PC-3 (cell line): ENCODE results near the gene POLR3E. TPM values are rescaled to one million over a fixed set of nuclear protein-coding genes. Genes with fewer than 3 reads are reported as not detected.

Source experiments
- ATAC-seq: fragments of 200-7000 bp; cut with Tn5 transposase; 2 replicates; pipeline ENCODE4 v1.9.1; 2020; ENCODE audit warnings: mild to moderate bottlenecking, moderate library complexity
- BruUV-seq: library from RNA; stranded (reverse); fragments of 400-500 nt; replicated peaks from 2 replicates; lab custom pipeline; 2021; lab: Mats Ljungman, UMichigan
- CTCF ChIA-PET: fragments of 300-600 bp; sonication (Branson Sonifier 250); formaldehyde crosslinking; loops from one replicate; lab custom pipeline; 2022; ENCODE audit warnings: antibody characterized with exemption; lab: Charles Lee
- POLR2A ChIA-PET: fragments of 300-600 bp; sonication (Branson Sonifier 250); formaldehyde crosslinking; loops from one replicate; lab custom pipeline; 2022; ENCODE audit warnings: antibody characterized with exemption; ENCODE audit not compliant: unreplicated experiment; lab: Charles Lee
- DNase-seq: peaks from one replicate; pipeline ENCODE4 v3.0.0-alpha.2; 2015
- H2AFZ ChIP-seq: fragments of 300-600 bp; sonication (generic); 2 replicates; pipeline ENCODE4 v1.6.0; 2016; ENCODE audit warnings: antibody characterized with exemption, low read length
- H3F3A ChIP-seq: fragments of 300-600 bp; sonication (generic); one replicate; pipeline ENCODE4 v1.6.0; 2017; ENCODE audit warnings: antibody characterized with exemption, low read length, control low read depth, mild to moderate bottlenecking; ENCODE audit not compliant: unreplicated experiment
- H3K27ac ChIP-seq: fragments of 300-600 bp; sonication (generic); 2 replicates; pipeline ENCODE4 v1.5.1; 2016; ENCODE audit warnings: mild to moderate bottlenecking, low read length
- H3K27me3 ChIP-seq: fragments of 300-600 bp; sonication (generic); 2 replicates; pipeline ENCODE4 v1.6.1; 2016; ENCODE audit warnings: low read length, mixed read lengths
- H3K36me3 ChIP-seq: fragments of 300-600 bp; sonication (generic); 2 replicates; pipeline ENCODE4 v1.6.1; 2016; ENCODE audit warnings: low read depth, mixed run types, low read length, mixed read lengths
- H3K4me1 ChIP-seq: fragments of 300-600 bp; sonication (generic); 2 replicates; pipeline ENCODE4 v1.5.1; 2016; ENCODE audit warnings: low read length; ENCODE audit not compliant: insufficient read depth
- H3K4me2 ChIP-seq: fragments of 300-600 bp; sonication (generic); 2 replicates; pipeline ENCODE4 v1.6.0; 2016; ENCODE audit warnings: low read length
- H3K4me3 ChIP-seq: fragments of 300-600 bp; sonication (generic); 2 replicates; pipeline ENCODE4 v1.5.1; 2016; ENCODE audit warnings: mild to moderate bottlenecking, low read length, mixed read lengths
- H3K79me2 ChIP-seq: fragments of 300-600 bp; sonication (generic); 2 replicates; pipeline ENCODE4 v1.6.1; 2017; ENCODE audit warnings: low read length, mixed read lengths
- H3K9ac ChIP-seq: fragments of 300-600 bp; sonication (generic); 2 replicates; pipeline ENCODE4 v1.6.0; 2016; ENCODE audit warnings: mild to moderate bottlenecking, low read length
- H3K9me2 ChIP-seq: fragments of 300-600 bp; sonication (generic); replicated peaks from 2 replicates; pipeline ENCODE4 v1.6.1; 2016; ENCODE audit warnings: mixed run types, low read length, mixed read lengths
- H3K9me3 ChIP-seq: fragments of 300-600 bp; sonication (generic); 2 replicates; pipeline ENCODE4 v1.6.1; 2016; ENCODE audit warnings: low read length, mixed read lengths
- H4K20me1 ChIP-seq: fragments of 300-600 bp; sonication (generic); 2 replicates; pipeline ENCODE4 v1.6.1; 2016; ENCODE audit warnings: low read length, mixed read lengths
- CTCF ChIP-seq: fragments of 300-600 bp; sonication (generic); conservative IDR thresholded peaks from 2 replicates; pipeline ENCODE4 v1.5.1; 2017; ENCODE audit warnings: antibody characterized with exemption, low read depth, mild to moderate bottlenecking, low read length
- EZH2 ChIP-seq: fragments of 300-600 bp; sonication (generic); IDR thresholded peaks from one replicate; pipeline ENCODE4 v1.6.1; 2017; ENCODE audit warnings: antibody characterized with exemption, mild to moderate bottlenecking, low read length; ENCODE audit not compliant: unreplicated experiment
- EZH2phosphoT487 ChIP-seq: fragments of 300-600 bp; sonication (generic); IDR thresholded peaks from 2 replicates; pipeline ENCODE4 v1.6.1; 2018; ENCODE audit warnings: mild to moderate bottlenecking, antibody characterized with exemption, low read length, borderline replicate concordance
- intact Hi-C: fragments of 100-400 bp; cut with micrococcal nuclease; formaldehyde crosslinking; loops from 2 replicates; pipeline ENCODE4 v1.9.0; 2023
- total RNA-seq: library from RNA; depleted of rRNA; stranded (reverse); fragments of >200 nt; gene quantifications from 2 replicates; pipeline ENCODE4 v1.2.3, GENCODE V29; 2014

Gene POLR3E
- total RNA-seq, 1 experiment from 2014 or later, result 48.8 TPM

GRCh38 chr16:22267764-22268163 is 29.4 kb upstream of the POLR3E start:
- POLR2A ChIA-PET, result no interaction called here
- intact Hi-C loops, result no loop called here
- ATAC-seq (no peak), DNase-seq (no peak)
- Histone ChIP-seq H3K9me3 (no peaks in the 10 kb centered on the region), H3K9me2 (no peaks in the 10 kb centered on the region), H3K4me1 (no peaks in the 10 kb centered on the region), H3K9ac (no peak overlapping the region), H3K4me2 (no peak overlapping the region), H3K27me3 (no peaks in the 10 kb centered on the region), H4K20me1 (no peaks in the 10 kb centered on the region), H3K79me2 (no peaks in the 10 kb centered on the region), H3K4me3 (no peak overlapping the region), H3F3A (no peaks in the 10 kb centered on the region), H2AFZ (no peak overlapping the region), H3K27ac (no peak overlapping the region), H3K36me3 (peaks cover 12% of the 10 kb centered on the region)
- CTCF ChIA-PET, result no interaction called here
- no TSS peak for BruUV-seq
- no peak for TF ChIP-seq CTCF
- TF ChIP-seq EZH2, result no peak
- TF ChIP-seq EZH2phosphoT487, result no peak

- POLR2A ChIA-PET, result no interaction called here
- Histone ChIP-seq H3K36me3 (peaks cover 15% of the 10 kb centered on the region), H3K79me2 (no peaks in the 10 kb centered on the region), H3K27me3 (no peaks in the 10 kb centered on the region), H3K27ac (no peak overlapping the region), H3K4me2 (no peak overlapping the region), H2AFZ (no peak overlapping the region), H3K4me1 (no peaks in the 10 kb centered on the region), H3K9me3 (no peaks in the 10 kb centered on the region), H3K9me2 (no peaks in the 10 kb centered on the region), H3K9ac (no peak overlapping the region), H3F3A (no peaks in the 10 kb centered on the region), H4K20me1 (no peaks in the 10 kb centered on the region), H3K4me3 (no peak overlapping the region)
- ATAC-seq, result no peak
- CTCF ChIA-PET, result no interaction called here
- intact Hi-C loops, result no loop called here
- no peak for DNase-seq
- TF ChIP-seq EZH2, result no peak
- no peak for TF ChIP-seq CTCF
- TF ChIP-seq EZH2phosphoT487, result no peak
- no TSS peak for BruUV-seq
These were observed 26.7 kb upstream of the POLR3E start for GRCh38 chr16:22270525-22270924.

GRCh38 chr16:22272870-22273650 is 24.1 kb upstream of the POLR3E start:
- H3K79me2 ChIP-seq, result no peaks in the 10 kb centered on the region
- TF ChIP-seq EZH2, result no peak
- no peak for TF ChIP-seq EZH2phosphoT487
- no peak for TF ChIP-seq CTCF
- no peaks in the 10 kb centered on the region for H4K20me1 ChIP-seq
- no peak overlapping the region for H3K4me3 ChIP-seq
- H2AFZ ChIP-seq, result no peak overlapping the region
- no peaks in the 10 kb centered on the region for H3K27me3 ChIP-seq
- H3K9me2 ChIP-seq, result no peaks in the 10 kb centered on the region
- peaks cover 15% of the 10 kb centered on the region for H3K36me3 ChIP-seq
- H3K27ac ChIP-seq, result no peak overlapping the region
- no peak for ATAC-seq
- POLR2A ChIA-PET, result no interaction called here
- no peak overlapping the region for H3K9ac ChIP-seq
- CTCF ChIA-PET, result no interaction called here
- no peak overlapping the region for H3K4me2 ChIP-seq
- no peaks in the 10 kb centered on the region for H3K4me1 ChIP-seq
- no peaks in the 10 kb centered on the region for H3F3A ChIP-seq
- H3K9me3 ChIP-seq, result no peaks in the 10 kb centered on the region
- intact Hi-C loops, result no loop called here
- BruUV-seq, result no TSS peak
- no peak for DNase-seq
